Neural crest cell (in vitro differentiated cells): ENCODE data around the gene SEPTIN1. TPM values are rescaled to one million over a fixed set of nuclear protein-coding genes. Genes with fewer than 3 reads are reported as not detected.

Source experiments
- DNase-seq: peaks from one replicate; pipeline ENCODE4 v3.0.0; 2021; ENCODE audit warnings: low read depth, mixed read lengths, low spot score
- H3K27ac Mint-ChIP-seq: one replicate; pipeline ENCODE4 v1.8.0; 2021; ENCODE audit warnings: mild to moderate bottlenecking, mixed read lengths; ENCODE audit not compliant: unreplicated experiment
- H3K27me3 Mint-ChIP-seq: 2 replicates; pipeline ENCODE4 v1.8.0; 2021; ENCODE audit warnings: low read depth, mild to moderate bottlenecking, mixed read lengths
- H3K36me3 Mint-ChIP-seq: 2 replicates; pipeline ENCODE4 v1.8.0; 2021; ENCODE audit warnings: low read depth, mild to moderate bottlenecking, mixed read lengths
- H3K4me1 Mint-ChIP-seq: 2 replicates; pipeline ENCODE4 v1.8.0; 2021; ENCODE audit warnings: mixed read lengths
- H3K4me3 Mint-ChIP-seq: one replicate; pipeline ENCODE4 v1.8.0; 2021; ENCODE audit warnings: mild to moderate bottlenecking, mixed read lengths
- H3K9me3 Mint-ChIP-seq: 2 replicates; pipeline ENCODE4 v1.8.0; 2021; ENCODE audit warnings: mixed read lengths
- total RNA-seq: library from RNA; stranded (reverse); gene quantifications from 2 replicates; pipeline ENCODE4 v1.2.1, GENCODE V29; 2021
- TF ChIP-seq, protein P1 (sequence below): fragments of 200-600 bp; sonication (generic); conservative IDR thresholded peaks from 2 replicates; pipeline ENCODE4 v1.5.0; 2021; ENCODE audit warnings: antibody characterized with exemption, mild to moderate bottlenecking

The SEPTIN1 gene
- total RNA-seq, 1 donor from 2014 or later, result 2.3 TPM

DNA sequence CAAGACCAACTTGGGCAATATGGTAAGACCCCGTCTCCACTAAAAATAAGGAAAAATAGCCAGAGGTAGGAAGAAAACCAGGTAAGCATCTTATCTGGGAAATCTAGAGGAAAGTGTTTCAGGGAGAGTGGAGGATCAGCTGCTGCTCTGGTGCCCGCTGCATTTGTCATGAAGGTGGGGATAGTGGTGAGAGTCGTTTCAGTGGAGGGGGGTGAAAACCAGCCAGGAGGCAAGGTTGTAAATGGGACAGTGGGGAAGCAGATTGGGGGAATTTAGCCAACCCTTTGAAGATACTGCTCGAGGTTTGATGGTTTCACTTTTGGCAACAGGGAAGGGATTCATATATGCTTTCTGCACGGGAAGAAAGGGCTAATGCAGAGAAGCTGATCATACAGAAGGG lies 38.6 kb upstream of the SEPTIN1 start:
- Mint-ChIP-seq H3K27ac (no peak overlapping the region), H3K27me3 (no peaks in the 10 kb centered on the region), H3K4me3 (peak overlapping the region; percentile 79), H3K36me3 (peaks cover 24% of the 10 kb centered on the region), H3K4me1 (peaks cover 25% of the 10 kb centered on the region), H3K9me3 (no peaks in the 10 kb centered on the region)
- TF ChIP-seq, protein P1, sequence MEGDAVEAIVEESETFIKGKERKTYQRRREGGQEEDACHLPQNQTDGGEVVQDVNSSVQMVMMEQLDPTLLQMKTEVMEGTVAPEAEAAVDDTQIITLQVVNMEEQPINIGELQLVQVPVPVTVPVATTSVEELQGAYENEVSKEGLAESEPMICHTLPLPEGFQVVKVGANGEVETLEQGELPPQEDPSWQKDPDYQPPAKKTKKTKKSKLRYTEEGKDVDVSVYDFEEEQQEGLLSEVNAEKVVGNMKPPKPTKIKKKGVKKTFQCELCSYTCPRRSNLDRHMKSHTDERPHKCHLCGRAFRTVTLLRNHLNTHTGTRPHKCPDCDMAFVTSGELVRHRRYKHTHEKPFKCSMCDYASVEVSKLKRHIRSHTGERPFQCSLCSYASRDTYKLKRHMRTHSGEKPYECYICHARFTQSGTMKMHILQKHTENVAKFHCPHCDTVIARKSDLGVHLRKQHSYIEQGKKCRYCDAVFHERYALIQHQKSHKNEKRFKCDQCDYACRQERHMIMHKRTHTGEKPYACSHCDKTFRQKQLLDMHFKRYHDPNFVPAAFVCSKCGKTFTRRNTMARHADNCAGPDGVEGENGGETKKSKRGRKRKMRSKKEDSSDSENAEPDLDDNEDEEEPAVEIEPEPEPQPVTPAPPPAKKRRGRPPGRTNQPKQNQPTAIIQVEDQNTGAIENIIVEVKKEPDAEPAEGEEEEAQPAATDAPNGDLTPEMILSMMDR, result no peak
- DNase-seq, result no peak

DNA sequence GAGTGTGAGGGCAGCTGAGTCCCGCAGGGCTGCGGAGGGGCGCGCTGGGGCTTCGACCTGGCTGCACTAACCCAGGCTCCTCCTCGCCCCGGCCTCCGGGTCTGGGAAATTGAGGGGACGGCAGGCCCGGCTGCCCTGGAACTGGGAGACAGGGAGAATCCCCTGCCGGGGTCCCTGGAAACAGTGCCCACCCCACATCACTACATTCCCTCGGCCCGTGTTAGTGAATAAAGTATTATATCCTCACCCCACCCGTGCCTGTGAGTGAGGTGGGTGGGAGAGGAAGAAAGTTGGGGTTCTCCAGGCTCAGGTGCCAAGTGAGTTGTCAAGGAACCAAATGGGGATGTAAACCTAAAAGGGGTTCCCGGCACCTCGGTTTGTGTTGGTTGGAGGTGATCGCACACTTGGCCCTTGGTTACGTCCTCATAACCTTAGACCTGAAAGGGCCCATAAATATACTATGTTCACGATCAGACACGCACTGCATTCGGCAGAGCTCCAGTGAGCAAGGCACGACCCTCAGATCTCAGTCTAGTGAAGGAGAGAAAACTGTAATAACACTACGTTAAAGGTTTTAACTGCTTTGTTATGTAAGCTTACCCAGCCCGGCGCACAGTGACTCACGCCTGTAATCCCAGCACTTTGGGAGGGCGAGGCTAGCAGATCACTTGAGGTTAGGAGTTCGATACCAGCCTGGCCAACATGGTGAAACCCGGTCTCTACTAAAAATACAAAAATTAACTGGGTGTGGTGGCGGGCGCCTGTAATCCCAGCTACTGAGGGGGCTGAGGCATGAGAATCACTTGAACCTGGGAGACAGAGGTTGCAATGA lies 36.2 kb upstream of the SEPTIN1 start:
- Mint-ChIP-seq H3K27ac (no peak overlapping the region), H3K36me3 (peaks cover 17% of the 10 kb centered on the region), H3K4me3 (peak overlapping the region; percentile 57), H3K4me1 (peaks cover 22% of the 10 kb centered on the region), H3K27me3 (no peaks in the 10 kb centered on the region), H3K9me3 (no peaks in the 10 kb centered on the region)
- DNase-seq, result no peak
- TF ChIP-seq, protein P1, result no peak

DNA sequence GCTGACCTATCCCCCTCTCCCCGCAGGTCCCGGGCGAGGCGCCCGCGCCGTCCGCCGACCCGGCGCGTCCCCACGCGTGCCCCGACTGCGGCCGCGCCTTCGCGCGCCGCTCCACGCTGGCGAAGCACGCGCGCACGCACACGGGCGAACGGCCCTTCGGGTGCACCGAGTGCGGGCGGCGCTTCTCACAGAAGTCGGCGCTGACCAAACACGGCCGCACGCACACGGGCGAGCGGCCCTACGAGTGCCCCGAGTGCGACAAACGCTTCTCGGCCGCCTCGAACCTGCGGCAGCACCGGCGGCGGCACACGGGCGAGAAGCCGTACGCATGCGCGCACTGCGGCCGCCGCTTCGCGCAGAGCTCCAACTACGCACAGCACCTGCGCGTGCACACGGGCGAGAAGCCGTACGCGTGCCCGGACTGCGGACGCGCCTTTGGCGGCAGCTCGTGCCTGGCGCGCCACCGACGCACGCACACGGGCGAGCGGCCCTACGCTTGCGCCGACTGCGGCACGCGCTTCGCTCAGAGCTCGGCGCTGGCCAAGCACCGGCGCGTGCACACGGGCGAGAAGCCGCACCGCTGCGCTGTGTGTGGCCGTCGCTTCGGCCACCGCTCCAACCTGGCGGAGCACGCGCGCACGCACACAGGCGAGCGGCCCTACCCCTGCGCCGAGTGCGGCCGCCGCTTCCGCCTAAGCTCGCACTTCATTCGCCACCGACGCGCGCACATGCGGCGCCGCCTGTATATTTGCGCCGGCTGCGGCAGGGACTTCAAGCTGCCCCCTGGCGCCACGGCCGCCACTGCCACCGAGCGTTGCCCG lies 35.4 kb upstream of the SEPTIN1 start:
- TF ChIP-seq, protein P1, result peak; percentile 43
- Mint-ChIP-seq H3K36me3 (peaks cover 17% of the 10 kb centered on the region), H3K9me3 (no peaks in the 10 kb centered on the region), H3K4me3 (no peak overlapping the region), H3K27ac (no peak overlapping the region), H3K4me1 (peaks cover 22% of the 10 kb centered on the region), H3K27me3 (no peaks in the 10 kb centered on the region)
- DNase-seq, result peak; percentile 75

DNA sequence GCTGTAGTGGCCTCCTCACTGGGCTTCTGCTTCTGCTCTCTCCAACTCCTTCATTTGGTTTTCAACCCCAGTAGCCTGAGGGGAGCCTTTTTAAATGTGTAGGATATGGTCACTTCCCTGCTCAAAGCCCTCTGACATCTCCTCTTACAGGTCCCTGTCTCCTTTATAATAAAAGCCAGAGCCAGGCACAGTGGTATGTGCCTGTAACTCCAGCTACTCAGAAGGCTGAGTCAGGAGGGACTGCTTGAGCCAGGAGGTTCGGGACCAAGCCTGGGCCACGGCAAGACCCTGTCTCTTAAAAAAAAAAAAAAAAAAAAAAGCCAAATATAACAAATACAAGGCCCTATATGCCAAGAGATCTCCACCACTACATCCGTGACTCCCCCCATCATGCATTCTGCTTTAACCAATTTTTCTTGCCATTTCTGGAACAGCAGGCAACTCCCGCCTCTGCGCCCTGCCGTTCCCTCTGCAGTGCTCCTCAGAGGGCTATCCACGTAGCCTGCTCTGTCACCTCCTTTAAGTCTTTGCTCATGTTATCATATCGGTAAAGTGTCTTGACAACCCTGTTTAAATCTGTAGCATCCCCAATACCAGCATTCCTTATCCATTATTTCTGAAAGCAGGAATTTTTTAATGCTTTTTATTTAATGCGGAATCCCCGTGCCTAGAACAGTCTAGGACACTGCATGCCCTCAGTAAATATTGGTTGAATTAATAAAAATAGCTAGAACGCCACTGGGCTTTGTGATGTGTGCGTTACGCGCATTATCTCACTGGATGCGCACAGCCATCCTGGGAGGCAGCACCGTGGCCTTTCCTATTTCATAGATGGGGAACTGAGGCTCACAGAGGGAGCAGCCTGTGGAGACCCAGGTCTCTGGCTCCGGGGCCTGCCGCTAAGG lies 34.5 kb upstream of the SEPTIN1 start:
- Mint-ChIP-seq H3K4me1 (peaks cover 25% of the 10 kb centered on the region), H3K4me3 (peak overlapping the region; percentile 25), H3K9me3 (no peaks in the 10 kb centered on the region), H3K27ac (no peak overlapping the region), H3K36me3 (peaks cover 15% of the 10 kb centered on the region), H3K27me3 (no peaks in the 10 kb centered on the region)
- TF ChIP-seq, protein P1, result no peak
- no peak for DNase-seq

DNA sequence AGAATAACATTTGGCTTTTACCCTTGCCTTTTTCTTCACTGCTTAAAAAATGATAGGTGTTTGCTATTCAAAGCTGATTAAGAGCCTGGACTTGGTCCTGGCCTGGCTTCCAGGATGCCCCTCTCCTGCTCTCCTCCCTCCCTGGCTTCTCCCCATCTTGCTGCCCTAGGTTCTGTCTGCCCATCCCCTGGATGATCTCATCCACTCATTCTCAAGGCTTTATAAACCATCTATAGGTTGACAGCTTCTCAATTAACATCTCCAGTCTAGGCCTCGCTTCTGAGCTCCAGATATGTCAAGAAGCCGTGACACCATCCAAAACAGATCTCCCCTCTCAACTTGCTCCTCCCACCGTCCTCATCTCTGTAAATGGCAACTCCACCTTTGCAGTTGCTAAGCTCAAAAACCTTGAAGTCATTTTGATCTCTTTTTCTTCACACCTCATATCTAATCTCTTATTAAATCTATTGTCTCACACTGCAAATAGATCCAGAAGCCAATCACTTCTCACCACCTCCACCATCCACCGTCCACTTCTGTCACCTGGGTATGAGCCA lies 33.8 kb upstream of the SEPTIN1 start:
- Mint-ChIP-seq H3K27me3 (no peaks in the 10 kb centered on the region), H3K4me3 (peak overlapping the region; percentile 25), H3K27ac (no peak overlapping the region), H3K9me3 (no peaks in the 10 kb centered on the region), H3K36me3 (peaks cover 10% of the 10 kb centered on the region), H3K4me1 (peaks cover 26% of the 10 kb centered on the region)
- DNase-seq, result no peak
- TF ChIP-seq, protein P1, result no peak
